Measurements from ENCODE around the gene NDEL1.

Gene NDEL1

DNA sequence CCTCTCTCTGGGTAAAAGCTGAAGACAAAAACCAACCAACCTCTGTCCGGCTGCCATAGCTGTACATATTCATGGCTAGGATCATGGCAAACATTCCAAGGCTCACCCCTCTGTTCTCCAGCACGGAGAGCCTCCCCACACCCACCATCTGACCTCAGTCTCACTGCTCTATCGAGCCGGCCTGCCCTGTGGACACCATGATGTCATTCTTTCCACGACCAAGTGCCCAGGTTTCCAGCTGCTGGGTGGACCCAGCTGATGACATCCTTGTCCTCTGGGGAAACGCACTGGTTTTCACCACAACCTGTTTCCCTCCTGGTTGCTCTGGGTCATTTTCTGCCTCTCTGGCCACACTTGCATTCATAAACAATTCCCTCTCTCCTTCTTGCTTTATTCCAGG lies 67.7 kb downstream of the NDEL1 start:
- DNase-seq (ENCODE audit: insufficient read length, low spot score), result no peak
- FAIRE-seq, result no peak
- TF ChIP-seq POLR2A (IDR thresholded peaks at IDR 0.05; ENCODE audit: low read depth, low read length), result no peak

DNA sequence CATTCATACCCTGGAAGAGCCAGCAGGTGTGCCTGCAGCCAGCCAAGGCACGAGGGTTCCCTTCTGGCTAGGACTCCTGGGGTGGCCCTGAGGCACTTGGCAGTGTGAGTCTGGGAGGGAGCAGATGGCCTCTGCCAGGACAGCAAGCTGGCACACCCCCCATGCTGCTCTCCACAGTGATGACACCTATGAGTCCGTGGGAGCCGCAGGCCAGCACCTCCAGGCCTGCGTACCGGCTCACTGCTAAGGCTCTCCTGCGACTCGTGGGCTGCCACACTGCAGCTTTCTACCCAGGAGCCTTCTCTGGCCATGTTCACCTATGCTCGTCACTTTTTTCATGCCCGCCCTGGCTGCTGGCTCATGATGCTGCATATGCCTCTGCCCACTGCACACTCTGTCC lies 68.1 kb downstream of the NDEL1 start:
- no peak for TF ChIP-seq POLR2A (IDR thresholded peaks at IDR 0.05; ENCODE audit: low read depth, low read length)
- no peak for FAIRE-seq
- no peak for DNase-seq (ENCODE audit: insufficient read length, low spot score)

DNA sequence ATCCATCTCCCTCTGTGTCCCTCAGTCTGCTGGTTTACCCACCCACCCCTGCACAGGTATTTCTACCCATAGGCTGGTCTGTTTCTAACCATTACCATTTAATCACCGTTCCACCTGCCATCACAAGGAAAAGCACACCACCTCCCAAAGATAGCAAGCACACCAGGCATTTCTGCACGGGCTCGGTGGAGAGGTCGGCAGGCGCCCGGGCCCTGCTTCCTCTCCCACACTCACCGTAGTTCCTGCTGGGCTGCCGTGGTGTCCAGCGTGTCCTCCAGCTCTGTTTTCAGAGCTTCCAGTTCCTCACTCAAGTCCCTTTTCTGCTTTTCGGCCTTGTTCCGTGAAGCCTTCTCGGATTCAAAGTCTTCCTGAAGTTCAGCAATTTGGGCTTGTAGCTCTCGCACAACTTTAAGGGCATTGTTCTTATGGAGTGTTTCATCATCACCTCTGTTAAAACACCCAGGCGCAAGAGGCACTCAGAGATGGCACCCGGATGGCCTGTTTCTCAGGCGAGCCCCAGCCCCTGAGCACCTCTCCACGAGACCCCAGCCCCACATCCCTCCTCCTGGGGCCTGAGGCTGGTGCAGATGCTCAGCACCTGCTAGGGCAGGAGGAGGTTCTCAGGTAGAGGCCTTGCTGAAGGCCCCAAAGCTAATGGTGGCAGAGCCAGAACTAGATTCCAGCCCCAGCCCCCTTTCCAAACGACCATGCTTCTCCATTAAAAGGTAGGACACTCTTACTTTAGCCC lies 69.0 kb downstream of the NDEL1 start:
- TF ChIP-seq POLR2A (IDR thresholded peaks at IDR 0.05; ENCODE audit: low read depth, low read length), result no peak
- no peak for FAIRE-seq
- no peak for DNase-seq (ENCODE audit: insufficient read length, low spot score)

DNA sequence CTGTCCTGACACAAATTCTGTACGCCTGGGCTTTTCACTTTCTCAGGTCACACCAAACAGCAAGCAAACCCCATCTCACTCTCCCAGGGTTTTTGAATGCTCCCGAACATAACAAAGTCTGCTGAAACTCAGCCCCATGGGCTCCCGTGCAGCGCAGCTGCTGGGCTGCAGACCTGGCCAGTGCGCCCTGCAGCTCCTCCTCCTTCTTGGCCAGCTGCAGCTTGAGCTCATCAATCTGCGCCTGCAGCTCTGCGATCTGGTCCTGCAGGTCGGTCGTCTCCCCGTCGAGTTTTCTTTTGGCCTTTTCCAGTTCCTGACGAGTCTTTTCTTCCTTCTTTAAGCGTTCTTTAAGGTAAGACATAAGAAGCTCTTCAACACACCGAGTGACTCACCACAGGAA lies 70.5 kb downstream of the NDEL1 start:
- DNase-seq (ENCODE audit: insufficient read length, low spot score), result no peak
- TF ChIP-seq POLR2A (IDR thresholded peaks at IDR 0.05; ENCODE audit: low read depth, low read length), result no peak
- no peak for FAIRE-seq

DNA sequence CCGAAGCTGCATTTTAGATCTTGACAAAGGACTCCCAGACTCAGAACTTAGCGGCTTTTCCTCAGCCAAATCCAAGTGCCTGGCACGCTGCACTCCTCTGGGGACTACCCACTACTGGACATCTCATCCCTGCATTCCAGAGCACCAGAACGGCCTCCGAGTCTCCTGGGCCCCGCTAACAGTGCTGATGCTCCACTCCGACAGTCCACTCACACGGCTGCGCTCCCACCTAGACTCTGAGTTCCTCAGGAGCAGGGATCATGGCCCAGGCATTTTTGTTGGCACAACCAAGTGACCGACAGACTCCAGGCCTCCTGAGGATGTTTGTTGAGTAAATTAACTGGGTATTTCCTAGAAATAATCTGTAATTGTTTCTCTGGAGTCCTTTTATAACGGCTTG lies 79.1 kb downstream of the NDEL1 start:
- TF ChIP-seq POLR2A (IDR thresholded peaks at IDR 0.05; ENCODE audit: low read depth, low read length), result no peak
- no peak for FAIRE-seq
- DNase-seq (ENCODE audit: insufficient read length, low spot score), result no peak

All from H54 (cell line).